HG03575 (cell line): ENCODE data around the gene NDUFB3.
"Not testable (repeated sequence)": the region's sequence is repeated elsewhere in the genome, so short reads cannot be mapped to it uniquely, and the experiment has no call there.

Experiments used
- ATAC-seq: cut with Tn5 transposase; IDR thresholded peaks from one replicate; pipeline ENCODE4 v1.9.1; 2021; ENCODE audit not compliant: unreplicated experiment, insufficient number of reproducible peaks, low FRiP score; ENCODE audit errors: extremely low read depth

The NDUFB3 gene

GRCh38 chr2:201074996-201075395, 3.2 kb downstream of the NDUFB3 start:
- no peak for ATAC-seq

- ATAC-seq: no peak
These were observed 13.1 kb downstream of the NDUFB3 start for GRCh38 chr2:201084863-201085262.

GRCh38 chr2:201090574-201090973, 18.8 kb downstream of the NDUFB3 start:
- no peak for ATAC-seq

GRCh38 chr2:201093573-201093972, 21.8 kb downstream of the NDUFB3 start:
- ATAC-seq: no peak

GRCh38 chr2:201100497-201100896, 28.7 kb downstream of the NDUFB3 start:
- ATAC-seq: no peak

GRCh38 chr2:201105759-201106158, 34.0 kb downstream of the NDUFB3 start:
- ATAC-seq: no peak

GRCh38 chr2:201107624-201108023, 35.8 kb downstream of the NDUFB3 start:
- ATAC-seq: no peak

GRCh38 chr2:201108341-201108740, 36.5 kb downstream of the NDUFB3 start:
- no peak for ATAC-seq

GRCh38 chr2:201109186-201109585, 37.4 kb downstream of the NDUFB3 start:
- ATAC-seq: no peak

- no peak for ATAC-seq
These were observed 38.8 kb downstream of the NDUFB3 start for GRCh38 chr2:201110615-201111014.

- no peak for ATAC-seq
These were observed 39.3 kb downstream of the NDUFB3 start for GRCh38 chr2:201111096-201111495.

GRCh38 chr2:201114350-201114749, 42.5 kb downstream of the NDUFB3 start:
- no peak for ATAC-seq

GRCh38 chr2:201114846-201115245, 43.0 kb downstream of the NDUFB3 start:
- no peak for ATAC-seq

- ATAC-seq: no peak
These were observed 44.5 kb downstream of the NDUFB3 start, which contains the start of gene CFLAR for GRCh38 chr2:201116115-201116958. CFLAR (plus strand) TSS chr2:201116164; CDS start chr2:201129866, 13,702 bp downstream.

GRCh38 chr2:201116959-201117734, 45.3 kb downstream of the NDUFB3 start:
- ATAC-seq: no peak

GRCh38 chr2:201117735-201118094, 45.9 kb downstream of the NDUFB3 start:
- not testable (repeated sequence) for ATAC-seq

GRCh38 chr2:201118121-201118960, 46.5 kb downstream of the NDUFB3 start:
- peak; percentile 19 for ATAC-seq

GRCh38 chr2:201118961-201119854, 47.4 kb downstream of the NDUFB3 start:
- ATAC-seq: no peak
